Astrocyte (in vitro differentiated cells and primary cell): ENCODE results near the gene TM9SF3. TPM values are rescaled to one million over a fixed set of nuclear protein-coding genes. Genes with fewer than 3 reads are reported as not detected.

Experiments used
- DNase-seq: peaks from one replicate; pipeline ENCODE4 v3.0.0-alpha.2; 2010; ENCODE audit warnings: low read depth
- FAIRE-seq: peaks from 2 replicates; lab custom pipeline; 2011; peaks lifted over from hg19 to GRCh38; lab: Jason Lieb, UNC
- H2AFZ ChIP-seq: 2 replicates; pipeline ENCODE4 v1.6.0; 2012; ENCODE audit warnings: low read depth, low read length, inconsistent platforms
- H3K27ac ChIP-seq: 2 replicates; pipeline ENCODE4 v1.5.1; 2011; ENCODE audit warnings: low read depth, low read length, inconsistent platforms
- H3K27me3 ChIP-seq: 2 replicates; pipeline ENCODE4 v1.6.0; 2011; ENCODE audit warnings: low read length, inconsistent platforms; ENCODE audit not compliant: insufficient read depth
- H3K36me3 ChIP-seq: 2 replicates; pipeline ENCODE4 v1.5.1; 2011; ENCODE audit warnings: low read length, inconsistent platforms; ENCODE audit not compliant: insufficient read depth
- H3K4me1 ChIP-seq: 2 replicates; pipeline ENCODE4 v1.5.1; 2011; ENCODE audit warnings: low read length, inconsistent platforms; ENCODE audit not compliant: insufficient read depth
- H3K4me2 ChIP-seq: 2 replicates; pipeline ENCODE4 v1.6.0; 2012; ENCODE audit warnings: low read length, inconsistent platforms
- H3K4me3 ChIP-seq: 2 replicates; pipeline ENCODE4 v1.5.1; 2011; ENCODE audit warnings: low read depth, mild to moderate bottlenecking, low read length, inconsistent platforms; ENCODE audit not compliant: insufficient read depth
- H3K79me2 ChIP-seq: 2 replicates; pipeline ENCODE4 v1.6.0; 2012; ENCODE audit warnings: mild to moderate bottlenecking, low read length, inconsistent platforms; ENCODE audit not compliant: insufficient read depth
- H3K9ac ChIP-seq: 2 replicates; pipeline ENCODE4 v1.6.0; 2012; ENCODE audit warnings: mild to moderate bottlenecking, low read length, inconsistent platforms
- H3K9me3 ChIP-seq: 2 replicates; pipeline ENCODE4 v1.5.1; 2012; ENCODE audit warnings: low read depth, mild to moderate bottlenecking, low read length, inconsistent platforms; ENCODE audit not compliant: insufficient read depth
- H4K20me1 ChIP-seq: 2 replicates; pipeline ENCODE4 v1.6.0; 2012; ENCODE audit warnings: low read length, inconsistent platforms; ENCODE audit not compliant: insufficient read depth
- H3K27ac Mint-ChIP-seq: one replicate; pipeline ENCODE4 v1.8.0; 2021; ENCODE audit warnings: mild to moderate bottlenecking, mixed read lengths; ENCODE audit not compliant: unreplicated experiment
- H3K27me3 Mint-ChIP-seq: one replicate; pipeline ENCODE4 v1.8.0; 2021; ENCODE audit warnings: low read depth, mixed read lengths; ENCODE audit not compliant: unreplicated experiment
- H3K36me3 Mint-ChIP-seq: one replicate; pipeline ENCODE4 v1.8.0; 2021; ENCODE audit warnings: low read depth, mixed read lengths; ENCODE audit not compliant: unreplicated experiment
- H3K4me1 Mint-ChIP-seq: one replicate; pipeline ENCODE4 v1.8.0; 2021; ENCODE audit warnings: low read depth, mixed read lengths; ENCODE audit not compliant: unreplicated experiment
- H3K4me3 Mint-ChIP-seq: one replicate; pipeline ENCODE4 v1.8.0; 2021; ENCODE audit warnings: mild to moderate bottlenecking, moderate library complexity, mixed read lengths; ENCODE audit not compliant: unreplicated experiment
- H3K9me3 Mint-ChIP-seq: one replicate; pipeline ENCODE4 v1.8.0; 2021; ENCODE audit warnings: mild to moderate bottlenecking, mixed read lengths; ENCODE audit not compliant: unreplicated experiment
- EZH2 ChIP-seq: IDR thresholded peaks from 2 replicates; pipeline ENCODE4 v1.6.1; 2012; ENCODE audit warnings: mild to moderate bottlenecking, low read length, inconsistent platforms; ENCODE audit not compliant: insufficient read depth
- total RNA-seq: library from RNA; stranded (reverse); gene quantifications from 2 replicates; pipeline ENCODE4 v1.2.1, GENCODE V29; 2021
- TF ChIP-seq, protein P1 (sequence below): IDR thresholded peaks from 2 replicates; pipeline ENCODE4 v1.5.1; 2011; ENCODE audit warnings: low read depth, mild to moderate bottlenecking, inconsistent platforms, low read length, moderate library complexity; ENCODE audit not compliant: insufficient read depth

The TM9SF3 gene
- total RNA-seq, 1 donor from 2014 or later, result 200 TPM

DNA sequence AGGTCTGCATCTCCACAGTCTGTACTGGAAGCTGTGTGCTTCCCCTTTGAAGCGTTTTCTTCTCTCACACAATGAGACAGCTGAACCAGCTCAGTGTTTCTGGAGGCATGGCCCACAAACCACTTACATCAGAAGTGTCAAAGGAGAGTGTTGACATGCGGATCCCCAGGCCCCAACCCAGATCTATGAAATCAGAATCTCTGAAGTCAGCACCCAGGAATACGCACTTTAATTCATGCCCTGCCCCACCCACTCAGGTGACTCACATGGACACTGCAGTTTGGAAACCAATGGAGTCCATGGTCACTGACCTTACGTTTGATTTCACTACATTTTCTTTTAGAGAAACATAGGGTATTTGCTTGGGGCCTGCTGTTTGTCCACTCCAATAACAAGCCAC is 92.1 kb downstream of the TM9SF3 start:
- Histone ChIP-seq H3K4me2 (no peak overlapping the region), H3K27ac (no peak overlapping the region), H3K27me3 (no peaks in the 10 kb centered on the region), H3K79me2 (no peaks in the 10 kb centered on the region), H3K9me3 (no peaks in the 10 kb centered on the region), H2AFZ (no peak overlapping the region), H3K9ac (no peak overlapping the region), H3K4me1 (no peaks in the 10 kb centered on the region), H4K20me1 (no peaks in the 10 kb centered on the region), H3K36me3 (no peaks in the 10 kb centered on the region), H3K4me3 (no peak overlapping the region)
- Mint-ChIP-seq H3K36me3 (peaks cover 9% of the 10 kb centered on the region), H3K27ac (no peak overlapping the region), H3K4me3 (no peak overlapping the region), H3K27me3 (peaks cover 13% of the 10 kb centered on the region), H3K4me1 (peaks cover 7% of the 10 kb centered on the region), H3K9me3 (peaks cover 3% of the 10 kb centered on the region)
- no peak for DNase-seq
- no peak for FAIRE-seq
- no peak for TF ChIP-seq EZH2
- TF ChIP-seq, protein P1, sequence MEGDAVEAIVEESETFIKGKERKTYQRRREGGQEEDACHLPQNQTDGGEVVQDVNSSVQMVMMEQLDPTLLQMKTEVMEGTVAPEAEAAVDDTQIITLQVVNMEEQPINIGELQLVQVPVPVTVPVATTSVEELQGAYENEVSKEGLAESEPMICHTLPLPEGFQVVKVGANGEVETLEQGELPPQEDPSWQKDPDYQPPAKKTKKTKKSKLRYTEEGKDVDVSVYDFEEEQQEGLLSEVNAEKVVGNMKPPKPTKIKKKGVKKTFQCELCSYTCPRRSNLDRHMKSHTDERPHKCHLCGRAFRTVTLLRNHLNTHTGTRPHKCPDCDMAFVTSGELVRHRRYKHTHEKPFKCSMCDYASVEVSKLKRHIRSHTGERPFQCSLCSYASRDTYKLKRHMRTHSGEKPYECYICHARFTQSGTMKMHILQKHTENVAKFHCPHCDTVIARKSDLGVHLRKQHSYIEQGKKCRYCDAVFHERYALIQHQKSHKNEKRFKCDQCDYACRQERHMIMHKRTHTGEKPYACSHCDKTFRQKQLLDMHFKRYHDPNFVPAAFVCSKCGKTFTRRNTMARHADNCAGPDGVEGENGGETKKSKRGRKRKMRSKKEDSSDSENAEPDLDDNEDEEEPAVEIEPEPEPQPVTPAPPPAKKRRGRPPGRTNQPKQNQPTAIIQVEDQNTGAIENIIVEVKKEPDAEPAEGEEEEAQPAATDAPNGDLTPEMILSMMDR, result no peak

DNA sequence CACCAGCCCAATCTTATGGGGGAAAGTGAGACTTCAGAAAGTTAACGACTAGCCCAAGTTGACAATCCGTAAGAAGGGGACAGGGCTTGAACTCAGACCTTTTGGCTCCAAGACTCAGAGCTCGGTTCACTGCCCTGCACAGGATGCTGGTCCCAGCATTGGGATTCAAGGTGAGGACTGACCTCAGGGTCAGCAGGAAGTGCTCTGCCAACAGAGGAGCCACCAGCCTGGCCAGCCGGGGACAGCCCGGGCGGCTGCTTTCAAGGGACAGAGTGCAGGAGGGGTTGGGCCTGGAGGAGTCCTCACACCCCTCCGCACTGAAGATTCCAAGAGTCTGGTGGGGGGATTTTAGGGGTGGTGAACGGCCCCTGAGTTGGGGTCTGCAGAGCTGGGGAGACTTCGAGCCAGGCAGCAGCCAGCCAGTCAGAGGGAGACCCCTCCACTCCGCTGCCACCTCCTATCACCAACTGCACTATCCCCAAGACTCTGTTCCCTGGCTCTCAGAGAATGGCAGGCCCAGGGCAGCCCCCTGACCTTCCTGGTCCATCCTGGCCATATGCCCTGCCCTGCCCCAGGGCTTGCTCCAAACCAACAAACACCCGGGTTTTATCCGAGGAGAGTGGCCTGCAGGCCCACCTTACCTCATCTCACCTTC is 92.8 kb downstream of the TM9SF3 start:
- Histone ChIP-seq H3K27ac (no peak overlapping the region), H3K9ac (no peak overlapping the region), H3K79me2 (no peaks in the 10 kb centered on the region), H2AFZ (no peak overlapping the region), H4K20me1 (no peaks in the 10 kb centered on the region), H3K4me2 (no peak overlapping the region), H3K4me3 (no peak overlapping the region), H3K36me3 (no peaks in the 10 kb centered on the region), H3K4me1 (no peaks in the 10 kb centered on the region), H3K27me3 (no peaks in the 10 kb centered on the region), H3K9me3 (no peaks in the 10 kb centered on the region)
- peaks cover 3% of the 10 kb centered on the region for H3K9me3 Mint-ChIP-seq
- DNase-seq, result no peak
- H3K27ac Mint-ChIP-seq, result no peak overlapping the region
- H3K4me3 Mint-ChIP-seq, result no peak overlapping the region
- H3K27me3 Mint-ChIP-seq, result peaks cover 13% of the 10 kb centered on the region
- H3K36me3 Mint-ChIP-seq, result peaks cover 9% of the 10 kb centered on the region
- no peak for TF ChIP-seq EZH2
- TF ChIP-seq, protein P1, result no peak
- FAIRE-seq, result no peak
- peaks cover 7% of the 10 kb centered on the region for H3K4me1 Mint-ChIP-seq

DNA sequence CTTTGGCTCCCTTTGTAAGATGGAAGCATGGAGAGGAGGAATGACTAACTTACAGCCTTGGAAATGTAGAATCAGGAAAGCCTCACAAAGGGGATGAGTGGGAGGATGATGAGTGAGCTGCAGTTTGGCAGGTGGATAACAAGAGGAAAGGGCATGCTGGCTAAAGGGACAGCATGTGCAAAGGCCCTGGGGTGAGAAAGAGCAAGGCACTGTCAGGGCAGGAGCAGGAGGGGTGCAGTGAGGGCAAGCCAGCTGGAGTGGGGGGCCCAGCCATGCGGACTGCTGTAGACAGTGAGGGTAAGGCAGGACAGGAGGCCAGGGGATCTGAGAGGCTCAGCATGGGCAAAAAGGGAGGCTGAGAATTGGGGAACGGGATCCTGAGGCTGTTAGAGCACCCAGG is 93.6 kb downstream of the TM9SF3 start:
- TF ChIP-seq, protein P1, result no peak
- TF ChIP-seq EZH2, result no peak
- H3K27me3 Mint-ChIP-seq, result peaks cover 13% of the 10 kb centered on the region
- H3K4me1 Mint-ChIP-seq, result peaks cover 12% of the 10 kb centered on the region
- H3K4me2 ChIP-seq, result no peak overlapping the region
- FAIRE-seq, result no peak
- H3K4me3 Mint-ChIP-seq, result no peak overlapping the region
- H3K27ac ChIP-seq, result no peak overlapping the region
- no peaks in the 10 kb centered on the region for H3K27me3 ChIP-seq
- no peaks in the 10 kb centered on the region for H3K9me3 ChIP-seq
- no peak overlapping the region for H3K4me3 ChIP-seq
- H3K79me2 ChIP-seq, result no peaks in the 10 kb centered on the region
- H3K36me3 Mint-ChIP-seq, result peaks cover 8% of the 10 kb centered on the region
- H3K4me1 ChIP-seq, result peaks cover 7% of the 10 kb centered on the region
- H3K9me3 Mint-ChIP-seq, result peaks cover 3% of the 10 kb centered on the region
- H4K20me1 ChIP-seq, result no peaks in the 10 kb centered on the region
- H3K36me3 ChIP-seq, result no peaks in the 10 kb centered on the region
- H3K27ac Mint-ChIP-seq, result no peak overlapping the region
- no peak for DNase-seq
- H2AFZ ChIP-seq, result no peak overlapping the region
- H3K9ac ChIP-seq, result no peak overlapping the region
